Endodermal cell (in vitro differentiated cells): Measurements from ENCODE around the gene STAP2. TPM values are rescaled to one million over a fixed set of nuclear protein-coding genes. Genes with fewer than 3 reads are reported as not detected.

Experiments
- DNase-seq: peaks from one replicate; pipeline ENCODE4 v3.0.0-alpha.2; 2017
- H3K27ac ChIP-seq: 2 replicates; pipeline ENCODE4 v1.5.1; 2013; ENCODE audit warnings: mild to moderate bottlenecking, low read depth, low read length, moderate library complexity
- H3K27me3 ChIP-seq: 2 replicates; pipeline ENCODE4 v1.6.1; 2013; ENCODE audit warnings: mild to moderate bottlenecking, low read length, moderate library complexity; ENCODE audit not compliant: insufficient read depth, control insufficient read depth, poor library complexity, severe bottlenecking
- H3K36me3 ChIP-seq: 2 replicates; pipeline ENCODE4 v1.7.0; 2013; ENCODE audit warnings: mild to moderate bottlenecking, low read length, moderate library complexity; ENCODE audit not compliant: control insufficient read depth, insufficient read depth
- H3K4me1 ChIP-seq: one replicate; pipeline ENCODE4 v1.7.0; 2013; ENCODE audit warnings: low read length; ENCODE audit not compliant: control insufficient read depth, insufficient read depth
- H3K4me3 ChIP-seq: 2 replicates; pipeline ENCODE4 v1.5.1; 2013; ENCODE audit warnings: mild to moderate bottlenecking, low read length, moderate library complexity
- H3K9ac ChIP-seq: 2 replicates; pipeline ENCODE4 v1.6.1; 2013; ENCODE audit warnings: mild to moderate bottlenecking, low read length, moderate library complexity; ENCODE audit not compliant: poor library complexity, severe bottlenecking; ENCODE audit errors: extremely low read depth
- H3K9me3 ChIP-seq: 2 replicates; pipeline ENCODE4 v1.6.1; 2013; ENCODE audit warnings: mild to moderate bottlenecking, low read length, moderate library complexity; ENCODE audit not compliant: control insufficient read depth
- H3K27ac Mint-ChIP-seq: 2 replicates; pipeline ENCODE4 v1.8.0; 2020; ENCODE audit warnings: mixed read lengths
- H3K27me3 Mint-ChIP-seq: 2 replicates; pipeline ENCODE4 v1.8.0; 2021; ENCODE audit warnings: mild to moderate bottlenecking, mixed read lengths; ENCODE audit not compliant: insufficient read depth
- H3K36me3 Mint-ChIP-seq: 2 replicates; pipeline ENCODE4 v1.8.0; 2020; ENCODE audit warnings: low read depth, mixed read lengths
- H3K4me1 Mint-ChIP-seq: 2 replicates; pipeline ENCODE4 v1.8.0; 2020; ENCODE audit warnings: mixed read lengths
- H3K4me3 Mint-ChIP-seq: 2 replicates; pipeline ENCODE4 v1.8.0; 2020; ENCODE audit warnings: mild to moderate bottlenecking, moderate library complexity, mixed read lengths
- H3K9me3 Mint-ChIP-seq: 2 replicates; pipeline ENCODE4 v1.8.0; 2020; ENCODE audit warnings: mild to moderate bottlenecking, mixed read lengths
- CTCF ChIP-seq: fragments of 200-600 bp; sonication (generic); conservative IDR thresholded peaks from 2 replicates; pipeline ENCODE4 v1.5.0; 2021; ENCODE audit warnings: antibody characterized with exemption, mild to moderate bottlenecking
- WGBS, 2 experiments: methylation state at CpG; one replicate each; pipeline versions ENCODE4 v1.1.5 to v1.1.7; 2013; ENCODE audit warnings: missing lambda C conversion rate in 2 of 2, mixed read lengths in 1 of 2; ENCODE audit not compliant: insufficient coverage in 1 of 2, insufficient read length in 1 of 2; 5-methylcytosine and 5-hydroxymethylcytosine counted together
- total RNA-seq, 2 donors: library from RNA; stranded (reverse); fragmentation: NEBNext Ultra II Directional in 1 of 2; extraction: Animal tissue kit (Norgen Biotek cat#: 25700) in 1 of 2; gene quantifications; 2 replicates in 1 of 2; 3 replicates in 1 of 2; pipeline ENCODE4 v1.2.1, GENCODE V29; 2021

The STAP2 gene
- total RNA-seq, 2 donors from 2014 or later: 12.7 to 13.3 TPM

GRCh38 chr19:4367781-4368127, 29.1 kb upstream of the STAP2 start:
- H3K27me3 ChIP-seq: no peaks in the 10 kb centered on the region
- peaks cover 11% of the 10 kb centered on the region for H3K4me1 Mint-ChIP-seq
- H3K27ac ChIP-seq: no peak overlapping the region
- H3K9me3 ChIP-seq: no peaks in the 10 kb centered on the region
- no peak overlapping the region for H3K4me3 ChIP-seq
- no peak for DNase-seq
- TF ChIP-seq CTCF: no peak
- H3K36me3 ChIP-seq: peaks cover 17% of the 10 kb centered on the region
- WGBS, 2 experiments: 94 to 100% methylated on average over 9 to 13 of the region's 13 CpGs
- no peak overlapping the region for H3K4me3 Mint-ChIP-seq
- no peaks in the 10 kb centered on the region for H3K27me3 Mint-ChIP-seq
- H3K36me3 Mint-ChIP-seq: peaks cover 12% of the 10 kb centered on the region
- no peaks in the 10 kb centered on the region for H3K4me1 ChIP-seq
- H3K9ac ChIP-seq: no peak overlapping the region
- no peaks in the 10 kb centered on the region for H3K9me3 Mint-ChIP-seq
- H3K27ac Mint-ChIP-seq: peak overlapping the region; percentile 65

- no peak for TF ChIP-seq CTCF
- H3K4me3 Mint-ChIP-seq: no peak overlapping the region
- H3K9me3 ChIP-seq: no peaks in the 10 kb centered on the region
- no peaks in the 10 kb centered on the region for H3K4me1 ChIP-seq
- no peak overlapping the region for H3K27ac ChIP-seq
- H3K4me1 Mint-ChIP-seq: peaks cover 11% of the 10 kb centered on the region
- WGBS, 2 experiments: 93 to 95% methylated on average over 10 of the region's 10 CpGs
- H3K27me3 ChIP-seq: no peaks in the 10 kb centered on the region
- no peak overlapping the region for H3K27ac Mint-ChIP-seq
- peaks cover 12% of the 10 kb centered on the region for H3K36me3 Mint-ChIP-seq
- H3K4me3 ChIP-seq: no peak overlapping the region
- no peak overlapping the region for H3K9ac ChIP-seq
- peaks cover 17% of the 10 kb centered on the region for H3K36me3 ChIP-seq
- DNase-seq: no peak
- H3K9me3 Mint-ChIP-seq: no peaks in the 10 kb centered on the region
- H3K27me3 Mint-ChIP-seq: no peaks in the 10 kb centered on the region
Observed at GRCh38 chr19:4367336-4367723, 28.7 kb upstream of the STAP2 start.

- Mint-ChIP-seq H3K27ac (no peak overlapping the region), H3K4me3 (no peak overlapping the region), H3K9me3 (no peaks in the 10 kb centered on the region), H3K36me3 (peaks cover 15% of the 10 kb centered on the region), H3K27me3 (no peaks in the 10 kb centered on the region), H3K4me1 (peaks cover 11% of the 10 kb centered on the region)
- Histone ChIP-seq H3K27ac (no peak overlapping the region), H3K27me3 (no peaks in the 10 kb centered on the region), H3K9me3 (no peaks in the 10 kb centered on the region), H3K4me3 (no peak overlapping the region), H3K36me3 (peaks cover 21% of the 10 kb centered on the region), H3K4me1 (peaks cover under 1% of the 10 kb centered on the region), H3K9ac (no peak overlapping the region)
- 91 to 97% methylated on average over 6 to 16 of the region's 16 CpGs for WGBS, 2 experiments
- no peak for DNase-seq
- no peak for TF ChIP-seq CTCF
Observed at GRCh38 chr19:4366666-4367335, 28.2 kb upstream of the STAP2 start.
